HL-60/S4 treated with retinoic acid at 250 ng/mL for 4 days and 3 days (cell line): ENCODE results near the gene ARPC5L.

ENCODE experiments used
- in situ Hi-C: fragments of 300-500 bp; cut with MboI; formaldehyde crosslinking; loops from 2 replicates; pipeline ENCODE4 v1.7.0; 2022; ENCODE audit warnings: low sequenced_read_pairs

The ARPC5L gene

GRCh38 chr9:124860582-124861341, 1.2 kb upstream of the ARPC5L start:
- in situ Hi-C loops = no loop called here

DNA sequence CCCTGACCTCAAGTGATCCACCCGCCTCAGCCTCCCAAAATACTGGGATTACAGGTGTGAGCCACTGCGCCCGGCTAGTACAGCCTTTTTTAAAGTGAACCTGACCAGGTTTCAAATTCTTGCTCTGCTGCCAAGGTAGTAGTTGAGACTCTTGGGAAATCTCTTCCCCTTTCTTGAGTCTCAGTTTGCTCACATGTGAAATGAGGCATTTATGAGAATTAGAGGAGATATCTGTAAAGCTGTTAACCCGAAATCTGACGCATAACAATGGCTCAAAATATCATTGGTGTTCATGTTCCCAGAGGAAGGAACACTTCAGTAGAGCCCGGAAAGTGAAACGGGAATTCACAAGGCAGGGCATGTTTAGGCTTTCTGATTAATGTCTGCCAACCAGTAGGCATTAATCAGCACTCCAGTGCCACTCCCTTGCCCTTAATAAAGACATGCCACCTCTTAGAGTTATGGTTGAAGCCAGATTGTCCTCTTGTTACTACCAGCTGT, 1.5 kb downstream of the ARPC5L start:
- in situ Hi-C loops = no loop called here

- in situ Hi-C loops = no loop called here
These were observed 6.9 kb downstream of the ARPC5L start for GRCh38 chr9:124868511-124869465.

GRCh38 chr9:124869466-124869985, 7.6 kb downstream of the ARPC5L start:
- in situ Hi-C loops = no loop called here

GRCh38 chr9:124869986-124870560, 8.1 kb downstream of the ARPC5L start:
- in situ Hi-C loops = no loop called here

- in situ Hi-C loops = no loop called here
These were observed 8.8 kb downstream of the ARPC5L start for GRCh38 chr9:124870723-124871122.

DNA sequence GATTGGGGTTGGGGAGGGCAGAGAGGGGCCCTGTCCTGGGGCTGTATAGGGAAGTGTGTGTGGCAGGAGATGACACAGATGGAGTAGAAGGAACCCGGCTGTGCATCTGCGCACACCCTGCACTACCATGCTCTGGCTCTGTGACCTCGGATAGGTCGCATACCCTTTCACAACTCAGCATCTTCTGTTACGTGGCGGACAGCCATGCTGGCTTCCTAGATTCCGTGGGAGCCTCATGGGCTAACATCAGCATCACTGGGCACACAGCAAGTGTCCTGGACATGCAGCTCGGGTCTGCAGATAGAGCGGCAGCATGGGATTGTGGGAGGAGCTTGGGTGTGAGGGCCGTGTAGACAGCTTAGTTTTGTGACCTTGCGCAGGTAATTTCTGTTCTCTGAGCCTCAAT, 9.2 kb downstream of the ARPC5L start:
- in situ Hi-C loops = no loop called here

DNA sequence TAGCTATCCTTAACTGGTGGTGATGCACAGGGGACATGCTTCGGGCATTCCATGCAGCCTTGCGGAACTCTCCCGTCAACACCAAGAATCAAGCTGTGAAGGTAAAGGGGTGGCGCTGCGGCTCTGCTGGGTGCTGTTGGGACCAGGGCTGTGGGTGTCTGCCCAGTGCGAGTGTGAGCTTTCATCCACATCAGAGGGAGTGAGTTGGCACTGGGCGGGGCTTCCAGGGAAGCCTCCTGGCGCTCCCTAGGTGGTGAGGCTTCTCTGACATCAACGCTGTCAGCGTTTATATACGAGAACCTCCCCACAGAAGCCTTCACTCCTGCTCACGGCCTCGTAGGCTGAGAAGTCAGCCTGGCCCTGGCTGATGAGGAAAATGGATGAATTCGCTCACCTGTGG, 11.7 kb downstream of the ARPC5L start:
- in situ Hi-C loops = no loop called here

- in situ Hi-C loops = no loop called here
These were observed 13.6 kb downstream of the ARPC5L start for GRCh38 chr9:124875501-124875900.

- in situ Hi-C loops = no loop called here
These were observed 15.3 kb downstream of the ARPC5L start for GRCh38 chr9:124877021-124877782.

- in situ Hi-C loops = no loop called here
These were observed 16.1 kb downstream of the ARPC5L start for GRCh38 chr9:124878021-124878420.

GRCh38 chr9:124878518-124878917, 16.6 kb downstream of the ARPC5L start:
- in situ Hi-C loops = no loop called here

- in situ Hi-C loops = no loop called here
These were observed 17.3 kb downstream of the ARPC5L start for GRCh38 chr9:124879226-124879625.

DNA sequence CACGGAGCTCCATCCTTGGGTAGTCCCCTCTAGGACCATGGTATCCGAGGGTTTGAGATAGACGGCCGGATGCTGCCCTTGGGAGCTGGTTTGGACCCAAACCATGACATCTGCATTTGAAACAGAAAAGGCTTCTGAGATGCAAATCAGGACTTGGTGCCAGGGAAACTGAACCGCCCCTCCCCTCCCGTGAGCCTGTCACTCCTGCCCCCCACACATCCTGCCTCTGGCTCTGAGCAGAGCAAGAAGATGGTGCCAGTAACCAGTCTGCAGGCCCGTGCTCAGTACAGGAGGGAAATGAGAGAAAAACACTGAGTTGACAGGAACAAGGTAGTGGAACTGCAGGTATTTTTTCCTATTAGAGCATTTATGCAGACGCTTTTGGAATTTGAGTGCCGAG, 18.6 kb downstream of the ARPC5L start:
- in situ Hi-C loops = no loop called here

GRCh38 chr9:124881138-124881743, 19.3 kb downstream of the ARPC5L start:
- in situ Hi-C loops = no loop called here

DNA sequence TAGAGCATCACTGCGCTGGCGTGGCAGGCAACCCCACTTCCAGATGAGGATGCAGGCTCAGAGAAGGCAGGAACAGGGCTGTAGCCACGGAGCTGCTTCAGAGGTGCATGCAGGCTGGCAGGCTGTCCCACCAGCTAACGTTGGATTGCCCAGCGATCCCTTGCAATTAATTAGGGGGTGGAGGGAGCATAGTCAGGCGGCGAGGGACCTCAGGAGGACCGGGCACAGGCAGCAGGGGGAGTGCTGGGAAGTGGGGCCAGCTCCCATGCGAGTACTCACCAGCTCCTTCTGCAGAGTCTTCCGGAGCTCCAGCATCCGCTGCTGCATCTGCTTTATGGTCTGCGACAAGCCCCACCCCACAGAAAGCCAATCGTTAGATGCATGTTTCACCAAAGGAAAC, 20.3 kb downstream of the ARPC5L start:
- in situ Hi-C loops = no loop called here

DNA sequence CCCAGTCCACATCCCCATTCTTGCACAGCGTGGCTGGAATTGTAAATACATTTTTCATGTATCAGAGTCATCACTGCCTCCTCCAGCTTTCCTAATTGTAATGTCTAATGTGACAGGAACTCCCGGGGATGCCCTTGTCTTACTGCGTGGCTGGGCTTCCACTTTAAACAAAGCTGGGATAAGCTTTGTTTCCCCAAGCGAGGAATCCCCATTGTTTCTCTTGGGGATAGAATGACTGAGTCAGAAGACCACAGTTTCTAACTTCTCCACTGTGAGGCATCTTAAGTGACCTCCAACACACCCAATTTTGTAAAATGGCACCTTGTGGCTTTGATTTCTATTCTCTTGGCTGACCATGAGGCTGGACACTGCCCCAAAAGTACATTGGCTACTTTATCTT, 22.4 kb downstream of the ARPC5L start:
- in situ Hi-C loops = no loop called here

DNA sequence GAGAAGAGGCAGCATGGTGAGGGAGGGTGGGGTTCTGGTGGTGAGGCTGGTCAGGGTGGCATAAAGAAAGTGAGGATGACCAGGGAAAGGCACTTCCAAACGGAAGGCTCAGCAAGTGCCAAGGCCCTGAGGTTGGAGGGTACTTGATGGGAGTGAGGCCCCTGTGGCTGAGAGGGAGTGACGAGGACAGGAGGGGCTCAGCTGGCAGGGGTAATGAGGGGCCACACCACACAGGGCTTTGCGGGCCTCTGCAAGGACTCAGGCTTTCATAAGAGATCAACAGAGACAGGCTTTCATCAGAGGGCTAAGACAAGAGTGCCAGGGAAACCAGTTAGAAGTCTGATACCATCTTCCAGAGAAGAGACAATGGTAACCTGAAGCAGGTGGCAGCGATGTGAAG, 23.6 kb downstream of the ARPC5L start:
- in situ Hi-C loops = no loop called here

- in situ Hi-C loops = no loop called here
These were observed 24.5 kb downstream of the ARPC5L start for GRCh38 chr9:124886461-124886860.

DNA sequence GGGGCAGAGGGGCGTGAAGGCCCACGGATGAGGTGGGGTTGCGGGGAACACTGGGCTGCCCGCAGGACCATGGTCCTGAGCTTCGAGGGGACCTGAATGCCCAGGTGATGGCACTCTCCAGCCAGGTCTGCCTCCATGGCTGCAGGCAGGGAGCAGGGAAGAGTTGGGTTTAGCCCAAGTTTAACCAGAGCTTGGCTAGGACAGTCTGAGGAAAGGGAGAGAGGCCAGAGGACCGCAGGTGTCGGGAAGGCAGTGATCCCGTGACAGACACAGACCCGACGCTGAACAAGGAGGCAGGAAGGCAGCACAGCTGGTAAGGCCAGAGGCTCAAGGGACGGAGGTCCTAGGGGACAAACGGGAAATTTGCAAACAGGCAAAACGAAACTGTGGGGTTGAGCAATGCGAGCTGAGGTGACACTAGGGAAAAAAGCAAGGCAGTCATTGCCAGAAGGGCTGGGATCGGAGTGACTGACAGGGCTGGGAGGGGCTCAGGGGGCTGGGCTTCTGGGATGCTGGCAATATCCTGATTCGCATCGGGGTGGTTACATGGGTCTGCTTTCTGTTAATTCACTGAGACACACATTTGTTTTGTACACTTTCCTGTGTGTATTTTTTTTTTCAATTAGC, 25.0 kb downstream of the ARPC5L start:
- in situ Hi-C loops = no loop called here
